A673 (cell line): Measurements from ENCODE around the gene KMO.

Experiments
- CTCF ChIP-seq: fragments of 300-800, 200-600 bp; sonication (generic); conservative IDR thresholded peaks from 2 replicates; pipeline ENCODE4 v1.5.1; 2017; ENCODE audit warnings: low read depth, mild to moderate bottlenecking, antibody characterized with exemption, low read length, moderate library complexity, mixed read lengths
- EZH2 ChIP-seq: fragments of 200-600 bp; sonication (generic); IDR thresholded peaks from 2 replicates; pipeline ENCODE4 v1.6.1; 2017; ENCODE audit warnings: borderline replicate concordance, low read depth, mild to moderate bottlenecking, mixed read lengths, antibody characterized with exemption, low read length; ENCODE audit not compliant: poor library complexity, severe bottlenecking

- TF ChIP-seq CTCF (no peak), EZH2 (no peak)
Observed at GRCh38 chr1:241519308-241520079, 12.7 kb upstream of the KMO start, which contains the start of gene FH.
